Breast epithelium (tissue), 3 donors: ENCODE data around the gene LAMA4.

Source experiments
- CTCF ChIP-seq, 3 donors: fragments of 450-650 bp; IDR thresholded peaks; one replicate each; pipeline ENCODE4 v1.5.1; 2016 to 2017; ENCODE audit warnings: antibody characterized with exemption in 3 of 3, mild to moderate bottlenecking in 3 of 3, moderate library complexity in 3 of 3
- POLR2A ChIP-seq: fragments of 450-650 bp; IDR thresholded peaks from one replicate; pipeline ENCODE4 v1.6.1; 2016; ENCODE audit warnings: antibody characterized with exemption, mild to moderate bottlenecking, moderate library complexity
- POLR2AphosphoS5 ChIP-seq, 3 donors: sonication (generic); formaldehyde crosslinking; IDR thresholded peaks; one replicate each; pipeline ENCODE4 v1.6.1; 2017; ENCODE audit warnings: antibody characterized with exemption in 3 of 3

GRCh38 chr6:112109262-112109661 is 145.1 kb downstream of the LAMA4 start:
- TF ChIP-seq POLR2AphosphoS5 (IDR thresholded peaks at IDR 0.05) (no peak), POLR2A (no peak), CTCF (IDR thresholded peaks at IDR 0.05) (no peak)
